NAMALWA (cell line): ENCODE results near the gene DET1.
"Not testable (repeated sequence)": the region's sequence is repeated elsewhere in the genome, so short reads cannot be mapped to it uniquely, and the experiment has no call there.

ENCODE experiments used
- DNase-seq: peaks from one replicate; pipeline ENCODE4 v3.0.0-alpha.2; 2015; ENCODE audit warnings: low spot score

The DET1 gene

DNA sequence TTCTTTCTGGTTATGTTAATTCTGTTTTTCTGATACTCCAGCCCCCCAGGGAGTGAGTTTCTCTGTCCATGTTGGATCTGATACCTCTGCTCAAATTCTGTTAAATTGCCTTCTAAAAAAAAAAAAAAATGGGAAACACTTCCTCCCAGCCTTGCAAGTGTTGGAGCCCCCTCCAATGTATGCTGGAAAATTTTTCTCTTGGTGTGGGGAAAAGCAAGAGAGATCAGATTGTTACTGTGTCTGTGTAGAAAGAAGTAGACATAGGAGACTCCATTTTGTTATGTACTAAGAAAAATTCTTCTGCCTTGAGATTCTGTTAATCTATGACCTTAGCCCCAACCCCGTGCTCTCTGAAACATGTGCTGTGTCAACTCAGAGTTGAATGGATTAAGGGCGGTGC is 6.1 kb downstream of the DET1 start:
- not testable (repeated sequence) for DNase-seq

GRCh38 chr15:88539441-88539840 is 7.0 kb downstream of the DET1 start:
- no peak for DNase-seq

DNA sequence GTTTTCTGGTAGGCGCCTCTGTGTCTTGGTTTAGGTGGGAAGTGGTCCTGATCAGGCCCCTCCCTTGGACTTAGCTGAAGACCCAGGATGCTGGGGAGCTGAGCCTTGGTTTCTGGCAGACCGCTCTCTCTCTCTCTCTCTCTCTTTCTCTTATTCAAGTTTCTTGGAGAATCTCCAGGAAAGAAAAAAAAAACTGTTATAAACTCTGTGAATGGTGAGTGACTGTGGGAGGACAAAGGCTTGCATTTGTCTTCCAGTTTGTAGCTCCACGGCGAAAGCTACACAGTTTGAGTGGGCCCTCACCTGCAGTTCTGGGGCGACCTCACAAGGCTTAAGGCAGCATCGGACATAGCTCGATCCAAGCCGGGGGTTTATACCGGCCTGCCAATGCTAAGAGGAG is 7.5 kb downstream of the DET1 start:
- no peak for DNase-seq

DNA sequence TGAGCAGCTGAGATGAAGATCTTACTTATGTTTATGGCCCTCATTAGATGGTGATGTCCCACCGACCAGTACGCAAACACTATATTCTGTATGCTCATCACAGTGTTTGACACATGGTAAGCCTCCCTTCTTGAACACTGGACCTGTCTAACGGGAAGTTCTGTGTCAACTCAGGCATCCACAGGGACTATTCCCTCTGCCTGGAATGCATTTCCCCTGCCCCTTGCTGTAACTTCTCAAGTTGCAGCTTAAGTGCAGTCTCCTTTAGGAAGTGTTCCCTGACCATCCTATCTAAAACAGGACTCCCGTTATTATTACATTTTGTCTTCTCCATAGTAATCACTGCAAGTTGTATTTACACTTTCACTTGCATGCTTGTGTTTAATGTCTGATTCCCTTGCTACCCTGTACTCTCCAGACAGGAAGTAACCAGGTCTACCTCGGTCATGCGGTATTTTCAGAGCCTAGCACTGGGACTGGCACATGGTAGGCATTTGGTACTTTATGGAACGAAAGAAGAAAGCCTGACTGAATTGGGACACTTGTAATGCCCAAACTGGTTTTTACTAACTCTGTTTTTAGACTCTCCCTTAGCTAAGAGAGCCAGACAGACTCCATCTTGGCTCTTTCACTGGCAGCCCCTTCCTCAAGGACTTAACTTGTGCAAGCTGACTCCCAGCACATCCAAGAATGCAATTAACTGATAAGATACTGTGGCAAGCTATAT is 8.7 kb downstream of the DET1 start:
- no peak for DNase-seq

- no peak for DNase-seq
These were observed 10.7 kb downstream of the DET1 start for GRCh38 chr15:88535607-88536313.

DNA sequence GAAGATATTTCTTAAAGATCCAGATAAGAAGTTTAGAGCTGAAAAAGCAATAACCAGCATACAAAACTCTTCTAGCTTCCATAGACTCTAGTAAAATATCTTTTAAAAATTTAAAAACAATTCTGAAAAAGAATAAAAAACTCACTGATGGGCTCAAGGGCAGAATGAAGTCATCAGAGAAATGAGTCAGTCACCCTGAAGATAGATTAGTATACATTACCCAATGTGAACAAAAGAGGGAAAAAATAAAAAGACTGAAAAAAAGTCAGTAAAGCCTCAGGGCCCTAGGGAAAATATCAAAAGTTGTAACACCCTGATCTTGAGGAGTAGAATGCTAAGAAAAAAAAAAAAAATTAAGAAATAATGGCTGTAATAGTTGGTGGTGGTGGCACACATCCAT is 11.4 kb downstream of the DET1 start:
- no peak for DNase-seq

- DNase-seq: no peak
These were observed 13.1 kb downstream of the DET1 start for GRCh38 chr15:88533376-88533775.

DNA sequence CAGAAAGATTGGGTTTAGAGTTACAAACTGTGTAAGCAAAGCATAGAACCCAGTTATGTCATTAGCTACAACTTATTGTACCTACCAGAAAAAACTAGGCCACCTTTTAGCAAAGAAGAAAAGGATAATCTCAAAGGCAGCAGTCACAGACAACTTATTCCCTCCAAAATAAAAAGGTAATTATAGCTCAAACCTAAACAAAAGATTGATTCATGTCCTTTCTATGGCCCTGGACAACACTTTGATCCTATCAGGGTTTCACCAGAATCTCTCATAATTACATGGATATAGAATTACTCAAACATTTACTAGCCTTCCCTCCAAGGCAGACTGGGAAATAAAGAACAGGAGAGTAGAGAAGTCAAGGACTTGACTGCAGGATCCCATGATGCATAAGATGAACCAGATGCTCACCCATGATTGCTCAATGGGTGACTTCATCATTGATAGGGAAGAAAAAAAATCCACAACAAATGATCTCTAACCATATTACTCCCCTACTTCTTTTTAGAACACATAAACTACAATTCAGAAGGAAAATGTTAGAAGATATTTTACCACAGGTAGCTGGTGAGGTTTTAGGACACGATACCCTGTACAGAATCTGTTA is 17.4 kb downstream of the DET1 start:
- DNase-seq: no peak

DNA sequence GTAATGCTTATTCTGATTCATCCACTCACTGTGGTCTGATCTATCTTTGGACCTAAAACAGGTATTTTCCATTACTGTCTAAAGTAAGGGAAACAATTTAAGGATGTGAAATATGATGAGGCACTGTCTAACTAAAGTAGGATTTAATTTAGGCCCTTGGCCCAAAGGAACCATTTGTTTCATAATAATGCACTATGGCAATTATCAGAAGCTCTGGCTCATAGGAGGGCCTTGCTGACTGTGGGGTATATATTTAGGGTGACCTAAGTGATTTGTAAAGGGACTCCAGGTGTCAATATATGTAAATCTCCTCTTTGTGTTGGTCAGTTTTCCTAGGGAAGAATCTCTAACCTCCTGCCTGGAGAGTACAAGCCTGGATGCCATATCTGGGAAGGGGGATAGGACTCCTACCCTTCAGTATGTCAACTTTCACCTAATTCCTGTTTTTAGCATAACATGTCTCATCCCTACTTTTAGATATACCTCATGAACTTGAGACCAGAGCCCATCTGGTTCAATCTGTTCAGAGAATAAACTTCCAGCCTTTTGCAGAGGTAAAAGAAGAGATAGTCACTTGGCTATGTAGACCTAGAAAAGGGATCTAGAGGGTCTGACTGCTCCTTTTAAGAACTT is 20.1 kb downstream of the DET1 start:
- no peak for DNase-seq

- DNase-seq: no peak
These were observed 21.1 kb downstream of the DET1 start for GRCh38 chr15:88525418-88525817.

DNA sequence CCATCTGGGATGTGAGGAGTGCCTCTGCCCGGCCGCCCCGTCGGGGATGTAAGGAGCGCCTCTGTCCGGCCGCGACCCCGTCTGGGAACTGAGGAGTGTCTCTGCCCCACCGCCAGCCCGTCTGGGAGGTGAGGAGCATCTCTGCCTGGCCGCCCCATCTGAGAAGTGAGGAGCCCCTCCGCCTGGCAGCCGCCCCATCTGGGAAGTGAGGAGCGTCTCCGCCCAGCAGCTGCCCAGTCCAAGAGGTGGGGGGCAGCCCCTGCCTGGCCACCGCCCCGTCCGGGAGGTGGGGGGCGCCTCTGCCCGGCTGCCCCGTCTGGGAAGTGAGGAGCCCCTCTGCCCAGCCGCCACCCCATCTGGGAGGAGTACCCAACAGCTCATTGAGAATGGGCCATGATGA is 22.4 kb downstream of the DET1 start:
- not testable (repeated sequence) for DNase-seq

GRCh38 chr15:88518903-88519302 is 27.6 kb downstream of the DET1 start:
- DNase-seq: no peak

- no peak for DNase-seq
These were observed 33.3 kb downstream of the DET1 start for GRCh38 chr15:88513195-88513594.

- DNase-seq: no peak
These were observed 33.9 kb downstream of the DET1 start for GRCh38 chr15:88512601-88513000.

- DNase-seq: no peak
These were observed 34.4 kb downstream of the DET1 start for GRCh38 chr15:88512078-88512477.

GRCh38 chr15:88511161-88511560 is 35.3 kb downstream of the DET1 start:
- no peak for DNase-seq

- no peak for DNase-seq
These were observed 36.5 kb downstream of the DET1 start for GRCh38 chr15:88509964-88510363.

DNA sequence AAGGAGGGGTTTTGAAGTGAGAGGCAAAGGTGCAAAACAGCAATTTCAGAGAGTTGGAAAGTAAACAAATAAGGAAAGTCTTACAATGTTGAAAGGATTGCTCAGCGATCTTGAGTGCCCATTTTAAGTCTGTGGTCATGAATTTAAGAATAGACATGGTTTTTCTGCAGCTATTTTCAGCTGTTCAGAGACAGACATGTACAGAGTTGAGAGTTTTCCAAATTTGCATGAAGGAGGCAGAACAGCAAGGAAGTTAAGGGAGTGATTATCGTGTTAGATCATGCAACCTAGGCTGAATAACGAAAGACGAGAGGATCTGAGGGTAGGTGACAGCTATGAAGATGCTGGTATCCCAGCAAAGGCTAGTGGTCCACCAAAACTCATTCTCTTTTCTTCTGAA is 37.2 kb downstream of the DET1 start:
- no peak for DNase-seq

GRCh38 chr15:88506628-88507027 is 39.9 kb downstream of the DET1 start:
- no peak for DNase-seq

DNA sequence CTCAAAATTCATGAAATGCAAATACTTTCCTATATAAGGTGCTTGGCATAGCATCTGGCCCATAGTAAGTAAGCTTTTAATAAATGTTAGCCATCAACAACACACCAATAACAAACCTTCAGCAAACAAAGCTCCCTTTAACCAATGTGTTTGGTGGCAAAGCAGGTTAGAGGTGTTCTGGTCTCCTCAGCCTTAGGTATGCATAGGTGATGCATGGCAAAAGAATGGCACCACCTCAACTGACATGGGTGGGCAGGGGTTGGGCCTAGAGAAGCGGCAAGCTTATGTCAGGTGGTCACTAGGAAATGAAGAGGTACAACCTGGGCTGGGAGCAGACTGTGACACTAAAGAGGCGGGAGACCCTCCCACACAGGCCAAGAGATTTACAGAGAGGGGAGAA is 40.8 kb downstream of the DET1 start:
- no peak for DNase-seq

DNA sequence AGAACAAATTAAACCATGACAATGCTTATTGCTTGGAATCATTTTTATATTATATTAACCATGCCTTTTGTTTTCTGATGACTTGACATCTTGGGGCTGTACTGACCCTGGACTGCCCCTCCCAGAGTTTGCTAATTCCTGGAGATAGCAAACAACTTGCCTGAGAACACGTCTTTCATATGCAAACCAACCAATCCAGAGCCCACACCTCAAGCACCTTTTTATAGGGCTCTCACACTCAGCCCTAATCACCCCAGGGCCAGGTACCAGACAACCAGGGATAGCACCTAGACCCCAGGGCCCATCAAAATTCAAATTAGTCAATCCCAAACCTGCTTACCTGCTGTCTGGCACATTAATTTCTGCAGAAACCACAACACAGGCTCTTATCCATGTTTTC is 42.0 kb downstream of the DET1 start:
- DNase-seq: no peak

- no peak for DNase-seq
These were observed 47.5 kb downstream of the DET1 start for GRCh38 chr15:88498996-88499395.
